Motor neuron (in vitro differentiated cells): ENCODE data around the gene CBL. TPM values are rescaled to one million over a fixed set of nuclear protein-coding genes. Genes with fewer than 3 reads are reported as not detected.
A peak's percentile ranks its signal among the peaks of the same experiment; 100 is the strongest.
"Not testable (repeated sequence)": the region's sequence is repeated elsewhere in the genome, so short reads cannot be mapped to it uniquely, and the experiment has no call there.

Experiments used
- ATAC-seq, 8 experiments: fragments of 200-7000 bp; cut with Tn5 transposase; replicated peaks in 6 of 8; 2 replicates each; pipeline ENCODE4 v1.8.0; 2021; ENCODE audit warnings: mild to moderate bottlenecking in 8 of 8, moderate library complexity in 8 of 8
- H3K27ac ChIP-seq, 2 donors: fragments of 250-450 bp; sonication (Bioruptor Pico); 2 replicates each; pipeline ENCODE4 v1.9.0; 2021; ENCODE audit warnings: antibody characterized with exemption in 2 of 2, mild to moderate bottlenecking in 2 of 2, moderate library complexity in 1 of 2
- H3K4me1 ChIP-seq, 2 donors: fragments of 250-450 bp; sonication (Bioruptor Pico); replicated peaks in 1 of 2; 2 replicates each; pipeline ENCODE4 v1.6.1; 2021; ENCODE audit warnings: antibody characterized with exemption in 2 of 2, mild to moderate bottlenecking in 2 of 2, moderate library complexity in 1 of 2
- H3K4me3 ChIP-seq, 5 donors: fragments of 250-450 bp; sonication (Bioruptor Pico); 2 replicates each; pipeline ENCODE4 v1.9.0; 2021; ENCODE audit warnings: antibody characterized with exemption in 5 of 5, mild to moderate bottlenecking in 5 of 5, moderate library complexity in 4 of 5
- WGBS, 10 experiments: fragments of 450-650 bp; shearing (Covaris generic); methylation state at CpG; one replicate each; pipeline ENCODE4 v1.0.0; 2022; 5-methylcytosine and 5-hydroxymethylcytosine counted together
- in situ Hi-C, 9 experiments: fragments of 400-800 bp; cut with MboI; loops; one replicate each; pipeline ENCODE4 v1.15.0; 2021; ENCODE audit warnings: low sequenced_read_pairs in 9 of 9, low pct_unique_long_range_greater_than_20kb in 2 of 9; ENCODE audit not compliant: unreplicated experiment in 9 of 9
- total RNA-seq, 8 experiments: library from RNA; unstranded; fragments of 300-600 nt; gene quantifications; 2 replicates each; pipeline versions ENCODE4 v1.2.3 to v1.2.4, GENCODE V29; 2022

CBL gene
- total RNA-seq, 8 experiments from 2014 or later: 5.1 to 19.3 (median 13.9) TPM

- H3K27ac ChIP-seq: no peak overlapping the region
- H3K4me1 ChIP-seq: peaks cover 3 to 9% of the 10 kb centered on the region in 2 donors
- ATAC-seq: no peak
- WGBS, 10 experiments: 12 to 100% (median 76%) methylated on average over 1 to 8 of the region's 10 CpGs; no CpG with 5 or more reads in 1 of the 10 experiments
- in situ Hi-C loops: no loop called here
- H3K4me3 ChIP-seq: peak overlapping the region in 1 of 5 donors; percentile 81
These were observed 1.1 kb upstream of the CBL start for GRCh38 chr11:119205080-119205479.

- 0 to 13% (median 0%) methylated on average over 1 to 5 of the region's 41 CpGs; no CpG with 5 or more reads in 2 of the 10 experiments for WGBS, 10 experiments
- peaks cover 3 to 9% of the 10 kb centered on the region in 2 donors for H3K4me1 ChIP-seq
- peak overlapping the region; percentile 67 to 97 (median 86) for H3K4me3 ChIP-seq
- in situ Hi-C loops: no loop called here
- peak; percentile 17 to 58 (median 51) for ATAC-seq
- peak overlapping the region; percentile 87 to 92 for H3K27ac ChIP-seq
These were observed 624 bp downstream of the CBL start for GRCh38 chr11:119206511-119207414.

GRCh38 chr11:119207415-119207960 lies 1.3 kb downstream of the CBL start:
- in situ Hi-C loops: no loop called here
- Histone ChIP-seq H3K4me1 (peaks cover 3 to 9% of the 10 kb centered on the region in 2 donors), H3K27ac (no peak overlapping the region), H3K4me3 (peak overlapping the region; percentile 67 to 97 (median 86))
- 7 to 57% (median 32%) methylated on average over 3 to 11 of the region's 11 CpGs for WGBS, 10 experiments
- ATAC-seq: no peak

- in situ Hi-C loops: no loop called here
- H3K4me1 ChIP-seq: peaks cover 3 to 9% of the 10 kb centered on the region in 2 donors
- H3K4me3 ChIP-seq: no peak overlapping the region
- no peak overlapping the region for H3K27ac ChIP-seq
- WGBS, 10 experiments: 59 to 100% (median 81%) methylated on average over 1 to 7 of the region's 7 CpGs; no CpG with 5 or more reads in 2 of the 10 experiments
- ATAC-seq: no peak
These were observed 3.0 kb downstream of the CBL start for GRCh38 chr11:119209186-119209585.

GRCh38 chr11:119210050-119210449 lies 3.9 kb downstream of the CBL start:
- H3K4me3 ChIP-seq: no peak overlapping the region
- H3K4me1 ChIP-seq: peaks cover 3 to 9% of the 10 kb centered on the region in 2 donors
- H3K27ac ChIP-seq: no peak overlapping the region
- ATAC-seq: no peak
- 80 to 100% (median 95%) methylated on average over 1 to 3 of the region's 3 CpGs; no CpG with 5 or more reads in 5 of the 10 experiments for WGBS, 10 experiments
- in situ Hi-C loops: no loop called here

GRCh38 chr11:119218141-119218878 lies 12.2 kb downstream of the CBL start:
- 12 to 100% (median 91%) methylated on average over 1 to 8 of the region's 8 CpGs for WGBS, 10 experiments
- in situ Hi-C loops: no loop called here
- no peak overlapping the region for H3K4me3 ChIP-seq
- peaks cover 5 to 9% of the 10 kb centered on the region in 2 donors for H3K4me1 ChIP-seq
- H3K27ac ChIP-seq: no peak overlapping the region
- peak in 7 of 8 experiments; percentile 19 to 90 (median 80) for ATAC-seq

GRCh38 chr11:119222308-119222707 lies 16.2 kb downstream of the CBL start:
- peak; percentile 63 to 91 (median 86) for ATAC-seq
- in situ Hi-C loops: no loop called here
- Histone ChIP-seq H3K4me3 (no peak overlapping the region), H3K27ac (peak overlapping the region in 1 of 2 donors; percentile 32), H3K4me1 (peaks cover 5 to 9% of the 10 kb centered on the region in 2 donors)
- WGBS, 10 experiments: 0 to 40% (median 8%) methylated on average over 1 to 2 of the region's 2 CpGs; no CpG with 5 or more reads in 3 of the 10 experiments

- no peak for ATAC-seq
- whole genome bisulfite sequencing, 10 experiments: 89 to 100% (median 100%) methylated on average over 1 to 4 of the region's 5 CpGs; no CpG with 5 or more reads in 1 of the 10 experiments
- peak overlapping the region in 1 of 2 donors; percentile 32 for H3K27ac ChIP-seq
These were observed 16.8 kb downstream of the CBL start for GRCh38 chr11:119222891-119223290.

GRCh38 chr11:119223856-119224255 lies 17.7 kb downstream of the CBL start:
- H3K4me3 ChIP-seq: no peak overlapping the region
- no peak for ATAC-seq
- H3K4me1 ChIP-seq: peaks cover 5 to 9% of the 10 kb centered on the region in 2 donors
- in situ Hi-C loops: no loop called here
- WGBS, 10 experiments: 86 to 100% methylated on average over 1 of the region's 1 CpG; no CpG with 5 or more reads in 8 of the 10 experiments
- no peak overlapping the region for H3K27ac ChIP-seq

More at GRCh38 chr11:119222891-119223290, 16.8 kb downstream of the CBL start:
- Histone ChIP-seq H3K4me3 (no peak overlapping the region), H3K4me1 (peaks cover 5 to 9% of the 10 kb centered on the region in 2 donors)
- in situ Hi-C loops: no loop called here

- ATAC-seq, H3K27ac ChIP-seq, H3K4me1 ChIP-seq, in situ Hi-C loops, H3K4me3 ChIP-seq: not testable (repeated sequence)
- WGBS, 10 experiments: 90 to 100% (median 100%) methylated on average over 1 to 8 of the region's 9 CpGs; no CpG with 5 or more reads in 1 of the 10 experiments
These were observed 22.6 kb downstream of the CBL start for GRCh38 chr11:119228535-119229287.

- Histone ChIP-seq H3K27ac (no peak overlapping the region), H3K4me3 (no peak overlapping the region), H3K4me1 (no peaks in the 10 kb centered on the region)
- peak in 1 of 8 experiments; percentile 77 for ATAC-seq
- 74 to 100% (median 92%) methylated on average over 1 to 3 of the region's 3 CpGs; no CpG with 5 or more reads in 1 of the 10 experiments for WGBS, 10 experiments
- in situ Hi-C loops: no loop called here
These were observed 23.1 kb downstream of the CBL start for GRCh38 chr11:119229288-119229672.

- in situ Hi-C loops: no loop called here
These were observed 23.6 kb downstream of the CBL start for GRCh38 chr11:119229741-119230140.

More at GRCh38 chr11:119229741-119230140, 23.6 kb downstream of the CBL start:
- H3K27ac ChIP-seq: no peak overlapping the region
- no peak overlapping the region for H3K4me3 ChIP-seq
- 56 to 100% (median 95%) methylated on average over 2 to 4 of the region's 4 CpGs; no CpG with 5 or more reads in 1 of the 10 experiments for WGBS, 10 experiments
- no peak for ATAC-seq
- no peaks in the 10 kb centered on the region for H3K4me1 ChIP-seq
